GM12801 (cell line): ENCODE data around the gene SPOUT1.

Experiments
- CTCF ChIP-seq: IDR thresholded peaks from one replicate; pipeline ENCODE4 v1.5.1; 2011; ENCODE audit warnings: control low read depth; ENCODE audit not compliant: insufficient read length; ENCODE audit errors: extremely low read depth

SPOUT1 gene

GRCh38 chr9:128787659-128788058, 41.9 kb downstream of the SPOUT1 start:
- no peak for TF ChIP-seq CTCF

DNA sequence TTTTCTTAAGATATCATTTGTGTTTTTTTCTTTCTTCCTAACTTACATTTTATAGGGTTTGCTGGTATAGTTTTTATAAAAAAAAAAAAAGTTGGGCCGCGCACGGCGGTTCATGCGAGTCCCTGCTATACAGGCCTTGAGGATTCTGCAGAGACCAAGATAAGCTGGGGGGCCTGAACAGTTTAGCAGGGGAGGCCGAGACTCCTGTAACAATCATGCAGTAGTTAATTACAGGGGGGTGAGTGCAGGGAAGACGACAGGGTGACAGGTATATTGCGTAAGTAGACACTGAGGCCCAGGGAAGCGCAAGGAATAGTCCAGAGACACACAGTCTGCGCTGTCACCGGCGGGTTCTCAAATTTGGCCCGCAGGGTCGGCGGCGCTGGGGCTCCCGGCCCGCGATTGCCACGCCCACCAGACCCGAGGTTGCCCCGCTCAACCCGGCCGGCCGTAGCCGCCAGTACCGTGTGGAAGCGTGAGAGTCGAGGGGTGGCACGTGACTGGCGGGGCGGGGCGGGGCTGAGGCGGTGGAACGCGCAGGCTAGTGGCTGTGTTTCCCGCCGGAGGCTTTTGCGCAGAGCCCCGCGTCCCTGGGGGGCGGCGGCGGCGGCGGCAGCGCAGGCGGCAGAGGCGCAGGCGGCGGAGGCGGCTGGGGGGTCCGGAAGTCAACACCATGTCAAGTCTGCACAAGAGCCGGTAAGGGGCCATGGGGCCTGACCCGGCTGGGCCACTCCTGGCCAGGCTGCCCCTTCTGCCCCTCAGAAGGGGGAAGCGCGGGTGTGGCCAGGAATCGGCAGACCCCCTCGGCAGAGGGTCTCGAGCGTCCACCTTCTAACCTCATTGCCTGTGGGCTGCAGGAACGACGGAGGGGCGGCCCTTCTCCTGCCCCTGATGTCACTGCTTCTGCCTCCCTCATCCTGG, 42.7 kb downstream of the SPOUT1 start, which contains the start of gene TBC1D13:
Gene TBC1D13 (plus strand): TSS at position 573 of the 921 bp plus-strand sequence. CDS start 101 bp downstream, at position 674.
- no peak for TF ChIP-seq CTCF

DNA sequence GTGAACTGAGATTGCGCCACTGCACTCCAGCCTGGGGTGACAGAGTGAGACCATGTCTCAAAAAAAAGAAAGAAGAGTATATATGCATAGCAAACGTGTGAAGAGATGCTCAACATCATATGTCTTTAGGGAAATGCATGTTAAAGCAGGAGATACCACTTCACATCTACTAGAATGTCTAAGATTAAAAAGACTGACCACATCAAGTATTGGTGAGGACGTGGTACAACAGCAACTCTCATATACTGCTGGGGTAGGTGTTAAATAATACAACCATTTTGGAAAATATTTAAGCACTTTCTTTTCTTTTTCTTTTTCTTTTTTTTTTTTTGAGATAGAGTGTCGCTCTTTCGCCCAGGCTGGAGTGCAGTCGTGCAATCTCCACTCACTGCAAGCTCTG, 44.2 kb downstream of the SPOUT1 start:
- TF ChIP-seq CTCF: no peak

- no peak for TF ChIP-seq CTCF
Observed at GRCh38 chr9:128782669-128783068, 46.9 kb downstream of the SPOUT1 start.

GRCh38 chr9:128781187-128782070, 48.2 kb downstream of the SPOUT1 start:
- TF ChIP-seq CTCF: no peak

DNA sequence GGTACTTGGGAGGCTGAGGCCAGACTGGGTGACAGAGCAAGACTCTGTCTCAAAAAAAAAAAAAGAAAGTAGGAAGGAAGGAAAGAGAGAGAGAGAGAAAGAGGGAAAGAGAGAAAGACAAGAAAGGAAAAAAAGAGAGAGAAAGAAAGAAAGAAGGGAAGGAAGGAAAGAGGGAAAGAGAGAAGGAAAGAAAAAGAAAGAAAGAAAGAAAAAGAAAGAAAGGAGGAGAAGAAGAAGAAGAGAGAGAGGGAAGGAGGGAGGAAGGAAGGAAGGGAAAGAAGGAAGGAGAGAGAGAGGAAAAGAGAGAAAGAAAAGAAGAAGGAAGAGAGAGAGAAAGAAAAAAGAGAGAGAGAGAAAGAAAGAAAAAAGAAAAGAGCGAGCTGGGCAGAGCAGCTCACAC, 54.8 kb downstream of the SPOUT1 start:
- no peak for TF ChIP-seq CTCF

DNA sequence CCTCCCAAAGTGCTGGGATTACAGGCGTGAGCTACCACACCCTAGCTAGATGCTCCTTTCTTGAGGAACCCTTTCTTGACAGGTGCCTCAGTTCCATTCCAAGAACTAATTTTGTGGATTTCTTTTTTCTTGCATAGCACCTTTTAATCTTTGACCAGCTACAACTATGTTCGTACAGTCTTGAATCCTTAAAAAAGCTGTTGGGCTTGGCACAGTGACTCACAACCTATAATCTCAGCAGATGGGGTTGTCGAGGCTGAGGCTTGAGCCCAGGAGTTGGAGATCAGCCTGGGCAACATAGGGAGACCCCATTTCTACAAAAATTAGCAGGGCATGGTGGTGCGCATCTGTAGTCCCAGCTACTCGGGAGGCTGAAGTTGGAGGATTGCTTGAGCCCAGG, 56.5 kb downstream of the SPOUT1 start:
- TF ChIP-seq CTCF: no peak
